Measurements from ENCODE around the gene NCK2.

- TF ChIP-seq, protein P1, sequence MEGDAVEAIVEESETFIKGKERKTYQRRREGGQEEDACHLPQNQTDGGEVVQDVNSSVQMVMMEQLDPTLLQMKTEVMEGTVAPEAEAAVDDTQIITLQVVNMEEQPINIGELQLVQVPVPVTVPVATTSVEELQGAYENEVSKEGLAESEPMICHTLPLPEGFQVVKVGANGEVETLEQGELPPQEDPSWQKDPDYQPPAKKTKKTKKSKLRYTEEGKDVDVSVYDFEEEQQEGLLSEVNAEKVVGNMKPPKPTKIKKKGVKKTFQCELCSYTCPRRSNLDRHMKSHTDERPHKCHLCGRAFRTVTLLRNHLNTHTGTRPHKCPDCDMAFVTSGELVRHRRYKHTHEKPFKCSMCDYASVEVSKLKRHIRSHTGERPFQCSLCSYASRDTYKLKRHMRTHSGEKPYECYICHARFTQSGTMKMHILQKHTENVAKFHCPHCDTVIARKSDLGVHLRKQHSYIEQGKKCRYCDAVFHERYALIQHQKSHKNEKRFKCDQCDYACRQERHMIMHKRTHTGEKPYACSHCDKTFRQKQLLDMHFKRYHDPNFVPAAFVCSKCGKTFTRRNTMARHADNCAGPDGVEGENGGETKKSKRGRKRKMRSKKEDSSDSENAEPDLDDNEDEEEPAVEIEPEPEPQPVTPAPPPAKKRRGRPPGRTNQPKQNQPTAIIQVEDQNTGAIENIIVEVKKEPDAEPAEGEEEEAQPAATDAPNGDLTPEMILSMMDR (conservative IDR thresholded peaks at IDR 0.05 in 1 of 2, IDR thresholded peaks at IDR 0.05 in 1 of 2; ENCODE audit: extremely low read depth in 1 of 2, insufficient read depth in 1 of 2, low read depth in 1 of 2, low read length in 2 of 2) = no peak
- no peak for TF ChIP-seq EZH2 (IDR thresholded peaks at IDR 0.05; ENCODE audit: borderline replicate concordance, low read length)
Observed at GRCh38 chr2:105822186-105822585, 77.5 kb downstream of the NCK2 start.
